ENCODE results near the gene RNF19B. TPM values are rescaled to one million over a fixed set of nuclear protein-coding genes. Genes with fewer than 3 reads are reported as not detected.

The RNF19B gene
- total RNA-seq, 2 experiments from 2014 or later, result 33.4 to 37.4 TPM

- no peaks in the 10 kb centered on the region for H3K36me3 ChIP-seq (ENCODE audit: insufficient read depth, low read length)
- intact Hi-C loops (cut with DNase I, micrococcal nuclease), result no loop called here
- no peak for TF ChIP-seq CTCF (IDR thresholded peaks at IDR 0.05)
- H3K27ac ChIP-seq (ENCODE audit: low read depth in 1 of 2, low read length in 2 of 2), result no peak overlapping the region
- Mint-ChIP-seq H3K4me1 (ENCODE audit: low read depth) (peaks cover 4% of the 10 kb centered on the region), H3K4me3 (no peak overlapping the region), H3K27ac (no peak overlapping the region), H3K36me3 (ENCODE audit: low read depth) (no peaks in the 10 kb centered on the region), H3K9me3 (no peaks in the 10 kb centered on the region), H3K27me3 (peaks cover 46% of the 10 kb centered on the region)
- H3K27me3 ChIP-seq (ENCODE audit: control insufficient read depth in 1 of 2, insufficient read depth in 2 of 2, low read length in 2 of 2), result peaks cover 27 to 30% of the 10 kb centered on the region in 2 experiments
- no peak for DNase-seq
- H3K4me3 ChIP-seq (ENCODE audit: low read length), result no peak overlapping the region
- ChIA-PET CTCF (interaction anchor here (0.6 kb wide), 1 partner anchor 929 kb away, joined by 3 read pairs; no protein-coding TSS in a partner anchor), POLR2A (no interaction called here)
- H3K4me1 ChIP-seq (ENCODE audit: insufficient read depth, low read length), result peaks cover 12% of the 10 kb centered on the region
- ATAC-seq (ENCODE audit: poor library complexity), result no peak
- peaks cover 0 to 12% of the 10 kb centered on the region in 2 experiments for H3K9me3 ChIP-seq (ENCODE audit: control insufficient read depth in 1 of 2, insufficient read depth in 1 of 2, low read length in 2 of 2)
Measured at GRCh38 chr1:32903991-32904785, 60.4 kb downstream of the RNF19B start.

- ChIA-PET POLR2A (no interaction called here), CTCF (no interaction called here)
- intact Hi-C loops (cut with DNase I, micrococcal nuclease), result no loop called here
- peaks cover 12% of the 10 kb centered on the region for H3K4me1 ChIP-seq (ENCODE audit: insufficient read depth, low read length)
- H3K9me3 ChIP-seq (ENCODE audit: control insufficient read depth in 1 of 2, insufficient read depth in 1 of 2, low read length in 2 of 2), result peaks cover 0 to 12% of the 10 kb centered on the region in 2 experiments
- TF ChIP-seq CTCF (IDR thresholded peaks at IDR 0.05), result no peak
- Mint-ChIP-seq H3K9me3 (no peaks in the 10 kb centered on the region), H3K4me3 (no peak overlapping the region), H3K4me1 (ENCODE audit: low read depth) (peaks cover 4% of the 10 kb centered on the region), H3K27me3 (peaks cover 62% of the 10 kb centered on the region), H3K36me3 (ENCODE audit: low read depth) (no peaks in the 10 kb centered on the region), H3K27ac (no peak overlapping the region)
- ATAC-seq (ENCODE audit: poor library complexity), result no peak
- H3K27me3 ChIP-seq (ENCODE audit: control insufficient read depth in 1 of 2, insufficient read depth in 2 of 2, low read length in 2 of 2), result peaks cover 31 to 38% of the 10 kb centered on the region in 2 experiments
- no peak for DNase-seq
- no peak overlapping the region for H3K27ac ChIP-seq (ENCODE audit: low read depth in 1 of 2, low read length in 2 of 2)
- H3K36me3 ChIP-seq (ENCODE audit: insufficient read depth, low read length), result no peaks in the 10 kb centered on the region
- no peak overlapping the region for H3K4me3 ChIP-seq (ENCODE audit: low read length)
Measured at GRCh38 chr1:32902535-32902920, 62.1 kb downstream of the RNF19B start.

GRCh38 chr1:32901823-32902534 is 62.6 kb downstream of the RNF19B start:
- ChIA-PET CTCF (no interaction called here), POLR2A (no interaction called here)
- peak overlapping the region; percentile 62 for H3K4me3 Mint-ChIP-seq
- peaks cover 30 to 38% of the 10 kb centered on the region in 2 experiments for H3K27me3 ChIP-seq (ENCODE audit: control insufficient read depth in 1 of 2, insufficient read depth in 2 of 2, low read length in 2 of 2)
- H3K4me3 ChIP-seq (ENCODE audit: low read length), result peak overlapping the region; percentile 24
- peaks cover 0 to 12% of the 10 kb centered on the region in 2 experiments for H3K9me3 ChIP-seq (ENCODE audit: control insufficient read depth in 1 of 2, insufficient read depth in 1 of 2, low read length in 2 of 2)
- no peaks in the 10 kb centered on the region for H3K36me3 Mint-ChIP-seq (ENCODE audit: low read depth)
- no peak for ATAC-seq (ENCODE audit: poor library complexity)
- TF ChIP-seq CTCF (IDR thresholded peaks at IDR 0.05), result no peak
- H3K36me3 ChIP-seq (ENCODE audit: insufficient read depth, low read length), result no peaks in the 10 kb centered on the region
- H3K27ac Mint-ChIP-seq, result no peak overlapping the region
- peaks cover 67% of the 10 kb centered on the region for H3K27me3 Mint-ChIP-seq
- H3K27ac ChIP-seq (ENCODE audit: low read depth in 1 of 2, low read length in 2 of 2), result no peak overlapping the region
- H3K4me1 Mint-ChIP-seq (ENCODE audit: low read depth), result peaks cover 4% of the 10 kb centered on the region
- peaks cover 12% of the 10 kb centered on the region for H3K4me1 ChIP-seq (ENCODE audit: insufficient read depth, low read length)
- no peaks in the 10 kb centered on the region for H3K9me3 Mint-ChIP-seq
- intact Hi-C loops (cut with DNase I, micrococcal nuclease), result no loop called here
- DNase-seq, result no peak
